ENCODE measurements around the gene IQCN.

- TF ChIP-seq, protein P1, sequence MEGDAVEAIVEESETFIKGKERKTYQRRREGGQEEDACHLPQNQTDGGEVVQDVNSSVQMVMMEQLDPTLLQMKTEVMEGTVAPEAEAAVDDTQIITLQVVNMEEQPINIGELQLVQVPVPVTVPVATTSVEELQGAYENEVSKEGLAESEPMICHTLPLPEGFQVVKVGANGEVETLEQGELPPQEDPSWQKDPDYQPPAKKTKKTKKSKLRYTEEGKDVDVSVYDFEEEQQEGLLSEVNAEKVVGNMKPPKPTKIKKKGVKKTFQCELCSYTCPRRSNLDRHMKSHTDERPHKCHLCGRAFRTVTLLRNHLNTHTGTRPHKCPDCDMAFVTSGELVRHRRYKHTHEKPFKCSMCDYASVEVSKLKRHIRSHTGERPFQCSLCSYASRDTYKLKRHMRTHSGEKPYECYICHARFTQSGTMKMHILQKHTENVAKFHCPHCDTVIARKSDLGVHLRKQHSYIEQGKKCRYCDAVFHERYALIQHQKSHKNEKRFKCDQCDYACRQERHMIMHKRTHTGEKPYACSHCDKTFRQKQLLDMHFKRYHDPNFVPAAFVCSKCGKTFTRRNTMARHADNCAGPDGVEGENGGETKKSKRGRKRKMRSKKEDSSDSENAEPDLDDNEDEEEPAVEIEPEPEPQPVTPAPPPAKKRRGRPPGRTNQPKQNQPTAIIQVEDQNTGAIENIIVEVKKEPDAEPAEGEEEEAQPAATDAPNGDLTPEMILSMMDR (IDR thresholded peaks at IDR 0.05; ENCODE audit: low read depth, low read length, missing input control): no peak
- TF ChIP-seq MAX (IDR thresholded peaks at IDR 0.05) (no peak), GABPA (IDR thresholded peaks at IDR 0.05 in 1 of 2, conservative IDR thresholded peaks at IDR 0.05 in 1 of 2) (no peak), HNF4G (IDR thresholded peaks at IDR 0.05) (no peak), TAF1 (conservative IDR thresholded peaks at IDR 0.05) (no peak), RAD21 (IDR thresholded peaks at IDR 0.05) (no peak), YY1 (IDR thresholded peaks at IDR 0.05) (no peak), JUND (IDR thresholded peaks at IDR 0.05) (no peak), FOXA1 (IDR thresholded peaks at IDR 0.05) (no peak), SP1 (IDR thresholded peaks at IDR 0.05) (no peak), RXRA (IDR thresholded peaks at IDR 0.05) (no peak)
- TF ChIP-seq, protein P2, sequence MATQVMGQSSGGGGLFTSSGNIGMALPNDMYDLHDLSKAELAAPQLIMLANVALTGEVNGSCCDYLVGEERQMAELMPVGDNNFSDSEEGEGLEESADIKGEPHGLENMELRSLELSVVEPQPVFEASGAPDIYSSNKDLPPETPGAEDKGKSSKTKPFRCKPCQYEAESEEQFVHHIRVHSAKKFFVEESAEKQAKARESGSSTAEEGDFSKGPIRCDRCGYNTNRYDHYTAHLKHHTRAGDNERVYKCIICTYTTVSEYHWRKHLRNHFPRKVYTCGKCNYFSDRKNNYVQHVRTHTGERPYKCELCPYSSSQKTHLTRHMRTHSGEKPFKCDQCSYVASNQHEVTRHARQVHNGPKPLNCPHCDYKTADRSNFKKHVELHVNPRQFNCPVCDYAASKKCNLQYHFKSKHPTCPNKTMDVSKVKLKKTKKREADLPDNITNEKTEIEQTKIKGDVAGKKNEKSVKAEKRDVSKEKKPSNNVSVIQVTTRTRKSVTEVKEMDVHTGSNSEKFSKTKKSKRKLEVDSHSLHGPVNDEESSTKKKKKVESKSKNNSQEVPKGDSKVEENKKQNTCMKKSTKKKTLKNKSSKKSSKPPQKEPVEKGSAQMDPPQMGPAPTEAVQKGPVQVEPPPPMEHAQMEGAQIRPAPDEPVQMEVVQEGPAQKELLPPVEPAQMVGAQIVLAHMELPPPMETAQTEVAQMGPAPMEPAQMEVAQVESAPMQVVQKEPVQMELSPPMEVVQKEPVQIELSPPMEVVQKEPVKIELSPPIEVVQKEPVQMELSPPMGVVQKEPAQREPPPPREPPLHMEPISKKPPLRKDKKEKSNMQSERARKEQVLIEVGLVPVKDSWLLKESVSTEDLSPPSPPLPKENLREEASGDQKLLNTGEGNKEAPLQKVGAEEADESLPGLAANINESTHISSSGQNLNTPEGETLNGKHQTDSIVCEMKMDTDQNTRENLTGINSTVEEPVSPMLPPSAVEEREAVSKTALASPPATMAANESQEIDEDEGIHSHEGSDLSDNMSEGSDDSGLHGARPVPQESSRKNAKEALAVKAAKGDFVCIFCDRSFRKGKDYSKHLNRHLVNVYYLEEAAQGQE (IDR thresholded peaks at IDR 0.05): no peak
- TF ChIP-seq, protein P3, sequence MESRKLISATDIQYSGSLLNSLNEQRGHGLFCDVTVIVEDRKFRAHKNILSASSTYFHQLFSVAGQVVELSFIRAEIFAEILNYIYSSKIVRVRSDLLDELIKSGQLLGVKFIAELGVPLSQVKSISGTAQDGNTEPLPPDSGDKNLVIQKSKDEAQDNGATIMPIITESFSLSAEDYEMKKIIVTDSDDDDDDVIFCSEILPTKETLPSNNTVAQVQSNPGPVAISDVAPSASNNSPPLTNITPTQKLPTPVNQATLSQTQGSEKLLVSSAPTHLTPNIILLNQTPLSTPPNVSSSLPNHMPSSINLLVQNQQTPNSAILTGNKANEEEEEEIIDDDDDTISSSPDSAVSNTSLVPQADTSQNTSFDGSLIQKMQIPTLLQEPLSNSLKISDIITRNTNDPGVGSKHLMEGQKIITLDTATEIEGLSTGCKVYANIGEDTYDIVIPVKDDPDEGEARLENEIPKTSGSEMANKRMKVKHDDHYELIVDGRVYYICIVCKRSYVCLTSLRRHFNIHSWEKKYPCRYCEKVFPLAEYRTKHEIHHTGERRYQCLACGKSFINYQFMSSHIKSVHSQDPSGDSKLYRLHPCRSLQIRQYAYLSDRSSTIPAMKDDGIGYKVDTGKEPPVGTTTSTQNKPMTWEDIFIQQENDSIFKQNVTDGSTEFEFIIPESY (IDR thresholded peaks at IDR 0.05): no peak
Observed at GRCh38 chr19:18259893-18260292, 14.4 kb downstream of the IQCN start.
